Keratinocyte (primary cell): ENCODE measurements around the gene ITGB4.

Source experiments
- EZH2 ChIP-seq: IDR thresholded peaks from one replicate; pipeline ENCODE4 v1.6.1; 2012; ENCODE audit warnings: inconsistent platforms, mild to moderate bottlenecking, low read length, moderate library complexity
- TF ChIP-seq, protein P1 (sequence below), 3 experiments: IDR thresholded peaks in 1 of 3; conservative IDR thresholded peaks in 1 of 3; optimal IDR thresholded peaks in 1 of 3; 2 replicates in 2 of 3; 3 replicates in 1 of 3; pipeline versions ENCODE3 to v1.5.1; 2011; ENCODE audit warnings: low read length in 3 of 3, mild to moderate bottlenecking in 3 of 3, moderate library complexity in 2 of 3, control low read depth in 1 of 3, inconsistent platforms in 1 of 3; ENCODE audit not compliant: insufficient read depth in 2 of 3; ENCODE audit errors: extremely low read depth in 1 of 3

DNA sequence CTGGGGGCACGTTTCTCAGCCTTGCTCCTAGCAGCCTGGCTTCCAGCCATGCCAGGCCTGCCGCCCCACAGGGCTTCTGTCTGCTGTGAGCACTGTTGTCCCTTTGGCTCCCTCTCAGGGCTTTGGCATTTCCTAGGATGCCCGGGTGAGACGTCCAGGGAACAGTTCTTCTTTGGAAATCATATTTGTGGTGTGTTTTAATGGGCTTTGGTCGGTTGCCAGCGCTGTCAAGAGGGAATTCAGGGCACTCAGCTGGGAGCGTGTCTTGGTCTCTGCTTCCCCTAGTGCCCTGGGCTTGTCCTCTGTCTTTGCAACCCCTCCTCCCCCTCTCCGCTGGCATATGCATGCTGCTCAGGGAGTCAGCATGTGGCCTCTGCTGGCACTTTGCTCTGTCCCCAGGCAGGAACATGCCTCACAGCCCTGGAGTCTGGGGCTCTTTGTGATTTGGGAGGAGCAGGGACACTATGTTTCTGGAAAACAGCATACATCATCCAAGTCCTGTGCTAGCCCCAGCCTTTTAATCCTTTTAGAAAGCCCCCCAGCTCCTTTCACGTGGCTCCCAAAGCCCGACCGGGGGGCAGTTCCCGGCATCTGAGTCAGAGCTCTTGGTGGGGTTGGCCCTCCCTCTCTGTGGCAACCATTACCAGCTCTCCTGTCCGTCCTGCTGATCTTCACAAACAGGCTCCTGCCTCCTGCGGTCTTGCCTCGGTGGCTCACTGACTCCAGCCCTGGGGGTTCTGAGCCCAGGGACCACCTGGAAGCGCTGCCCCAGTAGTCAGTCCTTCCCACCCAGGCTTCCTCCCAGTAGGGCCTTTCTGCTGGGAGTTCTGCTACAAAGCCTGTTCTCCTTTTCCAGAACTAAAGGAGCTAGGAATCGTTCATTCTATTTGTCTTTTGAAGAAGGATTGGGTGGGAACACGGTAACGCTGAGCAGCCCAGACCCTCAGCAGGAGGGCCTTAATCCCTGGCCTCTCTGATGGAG is 27.5 kb upstream of the ITGB4 start:
- TF ChIP-seq, protein P1, sequence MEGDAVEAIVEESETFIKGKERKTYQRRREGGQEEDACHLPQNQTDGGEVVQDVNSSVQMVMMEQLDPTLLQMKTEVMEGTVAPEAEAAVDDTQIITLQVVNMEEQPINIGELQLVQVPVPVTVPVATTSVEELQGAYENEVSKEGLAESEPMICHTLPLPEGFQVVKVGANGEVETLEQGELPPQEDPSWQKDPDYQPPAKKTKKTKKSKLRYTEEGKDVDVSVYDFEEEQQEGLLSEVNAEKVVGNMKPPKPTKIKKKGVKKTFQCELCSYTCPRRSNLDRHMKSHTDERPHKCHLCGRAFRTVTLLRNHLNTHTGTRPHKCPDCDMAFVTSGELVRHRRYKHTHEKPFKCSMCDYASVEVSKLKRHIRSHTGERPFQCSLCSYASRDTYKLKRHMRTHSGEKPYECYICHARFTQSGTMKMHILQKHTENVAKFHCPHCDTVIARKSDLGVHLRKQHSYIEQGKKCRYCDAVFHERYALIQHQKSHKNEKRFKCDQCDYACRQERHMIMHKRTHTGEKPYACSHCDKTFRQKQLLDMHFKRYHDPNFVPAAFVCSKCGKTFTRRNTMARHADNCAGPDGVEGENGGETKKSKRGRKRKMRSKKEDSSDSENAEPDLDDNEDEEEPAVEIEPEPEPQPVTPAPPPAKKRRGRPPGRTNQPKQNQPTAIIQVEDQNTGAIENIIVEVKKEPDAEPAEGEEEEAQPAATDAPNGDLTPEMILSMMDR (optimal IDR thresholded peaks at IDR 0.05 in 1 of 3, IDR thresholded peaks at IDR 0.05 in 1 of 3, conservative IDR thresholded peaks at IDR 0.05 in 1 of 3; ENCODE audit: extremely low read depth in 1 of 3, insufficient read depth in 2 of 3, low read length in 3 of 3), result peak in 2 of 3 experiments; percentile 19 to 45
- TF ChIP-seq EZH2, result no peak
